Immature natural killer cell (primary cell): ENCODE data around the gene SLC1A6. TPM values are rescaled to one million over a fixed set of nuclear protein-coding genes. Genes with fewer than 3 reads are reported as not detected.
"Not testable (repeated sequence)": the region's sequence is repeated elsewhere in the genome, so short reads cannot be mapped to it uniquely, and the experiment has no call there.

Experiments used
- DNase-seq, 3 donors: peaks; one replicate each; pipeline ENCODE4 v3.0.0; 2022; ENCODE audit warnings: mixed read lengths in 1 of 3
- H3K27ac Mint-ChIP-seq, 6 donors: one replicate each; pipeline ENCODE4 v1.8.0; 2020; ENCODE audit warnings: mixed read lengths in 6 of 6, mild to moderate bottlenecking in 5 of 6, inconsistent platforms in 4 of 6, moderate library complexity in 3 of 6
- H3K27me3 Mint-ChIP-seq, 3 donors: one replicate each; pipeline ENCODE4 v1.8.0; 2020 to 2021; ENCODE audit warnings: low read depth in 3 of 3, mild to moderate bottlenecking in 3 of 3, mixed read lengths in 3 of 3, moderate library complexity in 3 of 3, inconsistent platforms in 1 of 3
- H3K36me3 Mint-ChIP-seq, 3 donors: one replicate each; pipeline ENCODE4 v1.8.0; 2020; ENCODE audit warnings: mixed read lengths in 3 of 3, inconsistent platforms in 2 of 3, mild to moderate bottlenecking in 2 of 3
- H3K4me1 Mint-ChIP-seq, 2 donors: one replicate each; pipeline ENCODE4 v1.8.0; 2020; ENCODE audit warnings: inconsistent platforms in 2 of 2, mild to moderate bottlenecking in 2 of 2, mixed read lengths in 2 of 2, moderate library complexity in 1 of 2
- H3K4me3 Mint-ChIP-seq, 5 donors: one replicate each; pipeline ENCODE4 v1.8.0; 2020; ENCODE audit warnings: mild to moderate bottlenecking in 5 of 5, mixed read lengths in 5 of 5, inconsistent platforms in 3 of 5, moderate library complexity in 3 of 5
- H3K9me3 Mint-ChIP-seq, 6 donors: one replicate each; pipeline ENCODE4 v1.8.0; 2020; ENCODE audit warnings: mild to moderate bottlenecking in 6 of 6, mixed read lengths in 6 of 6, inconsistent platforms in 4 of 6, moderate library complexity in 3 of 6
- polyA plus RNA-seq, 3 donors: library from polyadenylated mRNA; unstranded; fragments of 300-500 nt; fragmentation: Illumina TruSeq; gene quantifications; one replicate each; pipeline ENCODE4 v1.2.3, GENCODE V29; 2021

Gene SLC1A6
- polyA plus RNA-seq: not detected

GRCh38 chr19:14979476-14980255 is at the start of gene SLC1A6:
TSS of gene SLC1A6 (minus strand) at chr19:14979864. CDS start at chr19:14972910, 6,954 bp downstream.
- Mint-ChIP-seq H3K4me3 (no peak within 1 kb of the TSS), H3K27me3 (peaks cover 9 to 18% (median 14%) of the 10 kb centered on the region in 3 donors), H3K36me3 (no peaks in the 10 kb centered on the region), H3K4me1 (peaks cover 0 to 2% of the 10 kb centered on the region in 2 donors), H3K27ac (no peak within 1 kb of the TSS), H3K9me3 (peaks cover 0 to 2% (median 0%) of the 10 kb centered on the region in 6 donors)
- no peak for DNase-seq

DNA sequence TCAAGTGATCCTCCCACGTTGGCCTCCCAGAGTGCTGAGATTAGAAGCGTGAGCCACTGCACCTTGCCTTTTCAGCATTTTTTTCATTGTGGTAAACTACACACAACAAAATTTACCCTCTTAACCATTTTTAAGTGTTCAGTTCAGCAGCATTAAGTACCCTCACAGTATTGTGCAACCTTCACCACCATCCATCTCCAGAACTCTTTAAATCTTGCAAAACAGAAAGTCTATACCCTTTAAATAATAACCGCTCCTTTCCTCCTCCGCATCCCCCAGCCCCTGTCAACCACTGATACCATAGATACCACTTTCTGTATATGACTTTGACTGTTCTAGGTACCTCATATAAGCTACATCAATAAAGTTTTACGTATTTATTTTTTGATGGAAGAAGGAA is 48.8 kb upstream of the SLC1A6 start:
- Mint-ChIP-seq H3K27ac (no peak overlapping the region), H3K9me3 (no peaks in the 10 kb centered on the region)

GRCh38 chr19:15025217-15025616 is 45.6 kb upstream of the SLC1A6 start:
- H3K4me3 Mint-ChIP-seq: no peak overlapping the region
- H3K4me1 Mint-ChIP-seq: no peaks in the 10 kb centered on the region
- no peak for DNase-seq
- peaks cover 0 to 6% (median 2%) of the 10 kb centered on the region in 3 donors for H3K27me3 Mint-ChIP-seq
- H3K27ac Mint-ChIP-seq: no peak overlapping the region
- no peaks in the 10 kb centered on the region for H3K36me3 Mint-ChIP-seq
- no peaks in the 10 kb centered on the region for H3K9me3 Mint-ChIP-seq

More for the DNA sequence above, 48.8 kb upstream of the SLC1A6 start:
- Mint-ChIP-seq H3K4me1 (no peaks in the 10 kb centered on the region), H3K36me3 (no peaks in the 10 kb centered on the region), H3K4me3 (no peak overlapping the region), H3K27me3 (peaks cover 0 to 6% (median 2%) of the 10 kb centered on the region in 3 donors)
- DNase-seq: no peak

DNA sequence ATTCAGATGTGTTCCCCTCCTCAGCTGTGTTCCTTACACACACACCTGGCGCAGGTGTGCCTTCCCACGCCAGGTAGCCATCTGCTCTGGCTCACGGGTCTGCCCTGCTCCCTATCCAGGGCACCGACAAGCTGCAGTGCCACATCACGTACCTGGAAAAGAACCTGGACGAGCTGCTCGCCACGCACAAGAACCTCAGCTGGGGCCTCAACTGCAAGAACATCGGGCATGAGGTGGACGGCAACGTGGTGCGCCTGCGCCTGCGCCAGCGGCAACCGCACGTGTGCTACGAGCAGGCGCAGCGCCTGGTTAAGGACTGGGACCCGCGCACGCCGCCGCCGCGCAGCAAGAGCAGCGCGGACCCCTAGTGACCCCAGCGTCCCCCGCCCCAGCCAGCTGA is 43.1 kb upstream of the SLC1A6 start:
- peaks cover 0 to 4% (median 0%) of the 10 kb centered on the region in 3 donors for H3K27me3 Mint-ChIP-seq
- H3K4me1 Mint-ChIP-seq: no peaks in the 10 kb centered on the region

GRCh38 chr19:15021286-15022007 is 41.8 kb upstream of the SLC1A6 start:
- Mint-ChIP-seq H3K27me3 (peaks cover 0 to 7% (median 2%) of the 10 kb centered on the region in 3 donors), H3K9me3 (peaks cover 0 to 4% (median 0%) of the 10 kb centered on the region in 6 donors), H3K27ac (no peak overlapping the region), H3K4me1 (no peaks in the 10 kb centered on the region), H3K4me3 (no peak overlapping the region), H3K36me3 (no peaks in the 10 kb centered on the region)
- DNase-seq: no peak

More for the DNA sequence above, 43.1 kb upstream of the SLC1A6 start:
- H3K36me3 Mint-ChIP-seq: no peaks in the 10 kb centered on the region
- no peak for DNase-seq
- H3K9me3 Mint-ChIP-seq: no peaks in the 10 kb centered on the region
- H3K27ac Mint-ChIP-seq: no peak overlapping the region
- no peak overlapping the region for H3K4me3 Mint-ChIP-seq

DNA sequence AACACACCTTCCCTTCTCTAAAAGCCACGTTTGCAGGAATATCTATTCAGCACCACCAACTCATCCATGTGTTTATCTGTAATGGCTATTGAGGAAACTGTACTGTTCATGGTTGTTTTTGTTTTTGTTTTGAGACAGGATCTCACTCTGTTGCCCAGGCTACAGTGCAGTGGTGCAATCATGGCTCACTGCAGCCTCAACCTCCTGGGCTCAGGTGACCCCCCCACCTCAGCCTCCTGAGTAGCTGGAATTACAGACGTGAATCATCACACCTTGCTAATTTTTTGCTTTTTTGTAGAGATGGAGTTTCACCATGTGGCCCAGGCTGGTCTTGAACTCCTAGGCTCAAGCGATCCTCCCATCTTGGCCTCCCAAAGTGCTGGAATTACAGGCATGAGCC is 39.2 kb upstream of the SLC1A6 start:
- H3K4me1 Mint-ChIP-seq, H3K9me3 Mint-ChIP-seq, H3K36me3 Mint-ChIP-seq, H3K4me3 Mint-ChIP-seq, H3K27ac Mint-ChIP-seq, H3K27me3 Mint-ChIP-seq, DNase-seq: not testable (repeated sequence)

GRCh38 chr19:15015946-15016542 is 36.4 kb upstream of the SLC1A6 start:
- Mint-ChIP-seq H3K9me3 (peaks cover 0 to 4% (median 0%) of the 10 kb centered on the region in 6 donors), H3K36me3 (no peaks in the 10 kb centered on the region), H3K4me3 (no peak overlapping the region), H3K27ac (no peak overlapping the region), H3K27me3 (peaks cover 2 to 12% (median 4%) of the 10 kb centered on the region in 3 donors), H3K4me1 (no peaks in the 10 kb centered on the region)
- peak in 2 of 3 donors; percentile 1 to 6 for DNase-seq

- H3K4me3 Mint-ChIP-seq: no peak overlapping the region
- H3K36me3 Mint-ChIP-seq: no peaks in the 10 kb centered on the region
- H3K27me3 Mint-ChIP-seq: peaks cover 4 to 12% (median 6%) of the 10 kb centered on the region in 3 donors
- DNase-seq: no peak
- no peak overlapping the region for H3K27ac Mint-ChIP-seq
- peaks cover 0 to 4% (median 0%) of the 10 kb centered on the region in 6 donors for H3K9me3 Mint-ChIP-seq
- H3K4me1 Mint-ChIP-seq: no peaks in the 10 kb centered on the region
Measured at GRCh38 chr19:15014579-15014978, 34.9 kb upstream of the SLC1A6 start.

DNA sequence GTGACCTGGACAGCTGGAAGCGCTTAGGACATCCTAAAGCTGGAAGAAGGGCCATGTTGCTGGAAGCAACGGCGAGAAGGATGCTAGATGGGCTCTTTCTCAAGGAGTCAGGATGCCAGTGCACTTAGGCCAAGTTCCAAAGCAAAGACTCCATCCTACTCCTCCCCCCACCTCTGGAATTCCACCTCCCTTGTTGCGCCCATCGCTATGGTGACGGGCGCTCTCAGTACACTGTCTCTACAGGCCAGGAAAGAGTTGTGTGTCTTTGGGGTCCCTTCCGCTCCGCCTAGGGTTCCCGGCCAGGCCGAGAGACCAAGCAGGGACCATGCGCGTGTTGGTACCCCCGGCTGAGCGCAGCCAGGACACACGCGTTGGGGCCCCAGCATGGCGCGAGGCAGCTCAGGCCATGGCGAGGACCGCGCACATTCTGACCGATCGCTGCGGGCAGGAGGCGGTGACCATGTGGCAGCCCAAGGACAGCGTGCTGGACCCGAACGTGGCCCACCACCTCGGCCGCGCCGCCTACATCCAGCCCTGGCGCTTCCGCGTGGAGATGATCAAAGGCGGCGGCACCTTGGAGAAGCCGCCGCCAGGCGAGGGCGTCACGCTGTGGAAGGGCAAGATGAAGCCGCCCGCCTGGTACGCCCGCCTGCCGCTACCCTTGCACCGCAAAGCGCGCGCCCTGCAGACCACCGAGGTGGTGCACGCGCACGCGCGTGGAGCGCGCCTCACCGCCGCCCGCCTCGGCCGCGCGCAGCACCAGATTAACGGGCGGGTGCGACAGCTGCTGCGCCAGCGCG is 31.0 kb upstream of the SLC1A6 start:
- peaks cover 0 to 2% (median 0%) of the 10 kb centered on the region in 6 donors for H3K9me3 Mint-ChIP-seq
- H3K36me3 Mint-ChIP-seq: no peaks in the 10 kb centered on the region
- no peak overlapping the region for H3K4me3 Mint-ChIP-seq
- H3K4me1 Mint-ChIP-seq: no peaks in the 10 kb centered on the region
- H3K27me3 Mint-ChIP-seq: peaks cover 7 to 11% (median 8%) of the 10 kb centered on the region in 3 donors
- DNase-seq: no peak
- H3K27ac Mint-ChIP-seq: no peak overlapping the region

DNA sequence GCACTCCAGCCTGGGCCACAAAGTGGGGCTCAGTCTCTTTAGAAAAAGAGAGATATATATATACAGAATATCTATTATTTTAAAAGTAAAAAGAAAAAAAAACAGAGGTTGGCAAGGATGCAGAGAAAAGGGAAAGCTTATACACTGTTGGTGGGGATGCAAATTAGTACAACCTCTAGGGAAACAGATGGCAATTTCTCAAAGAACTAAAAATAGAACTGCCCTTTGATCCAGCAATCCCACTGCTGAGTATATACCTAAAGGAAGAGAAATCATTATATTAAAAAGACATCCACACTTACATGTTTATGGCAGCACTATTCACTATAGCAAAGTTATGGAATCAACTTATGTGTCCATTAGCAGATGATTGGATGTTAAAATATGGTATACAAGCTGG is 28.6 kb upstream of the SLC1A6 start:
- DNase-seq: no peak
- Mint-ChIP-seq H3K36me3 (no peaks in the 10 kb centered on the region), H3K27me3 (peaks cover 8 to 11% (median 10%) of the 10 kb centered on the region in 3 donors), H3K4me3 (no peak overlapping the region), H3K4me1 (no peaks in the 10 kb centered on the region), H3K27ac (no peak overlapping the region), H3K9me3 (peaks cover 0 to 2% (median 0%) of the 10 kb centered on the region in 6 donors)

DNA sequence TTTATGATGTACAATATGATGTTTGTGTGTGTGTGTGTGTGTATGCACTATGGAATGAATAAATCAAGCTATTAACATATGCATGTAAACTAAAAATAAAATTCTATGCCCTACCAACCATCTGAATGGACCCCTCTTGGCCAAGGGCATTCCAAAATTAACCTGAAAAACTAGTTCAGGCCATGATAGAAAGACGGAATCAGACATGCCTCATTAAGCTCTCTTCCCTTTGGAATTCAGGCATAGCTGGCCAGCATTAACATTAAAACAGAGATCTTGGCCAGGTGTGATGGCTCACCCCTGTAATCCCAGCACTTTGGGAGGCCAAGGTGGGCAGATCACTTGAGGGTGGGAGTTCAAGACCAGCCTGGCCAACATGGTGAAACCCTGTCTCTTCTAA is 18.3 kb upstream of the SLC1A6 start:
- Mint-ChIP-seq H3K4me1 (no peaks in the 10 kb centered on the region), H3K9me3 (peaks cover 0 to 2% (median 0%) of the 10 kb centered on the region in 6 donors), H3K36me3 (no peaks in the 10 kb centered on the region), H3K27me3 (peaks cover 6 to 17% (median 6%) of the 10 kb centered on the region in 3 donors), H3K4me3 (no peak overlapping the region), H3K27ac (no peak overlapping the region)
- DNase-seq: no peak

DNA sequence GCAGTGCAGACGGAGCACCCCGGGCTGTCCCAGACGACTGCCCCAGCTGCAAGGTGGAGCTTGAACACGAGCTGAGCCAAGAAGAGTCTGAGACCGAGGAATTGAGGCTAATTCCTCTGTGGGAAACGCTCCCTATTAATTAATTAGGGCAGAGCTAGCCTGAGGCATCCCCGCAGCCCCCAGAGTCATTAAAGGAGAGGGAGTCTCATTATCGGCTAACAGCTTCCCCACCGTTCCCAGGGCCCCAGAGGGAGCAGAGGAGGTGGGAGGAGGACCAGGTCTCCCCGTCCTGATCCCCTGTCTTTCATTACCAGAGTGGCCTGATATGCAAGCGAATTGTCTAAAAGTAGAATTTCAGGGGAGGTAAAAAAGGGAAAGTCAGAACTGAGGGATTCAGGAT is 13.1 kb upstream of the SLC1A6 start:
- H3K4me1 Mint-ChIP-seq: no peaks in the 10 kb centered on the region
- peaks cover 0 to 4% (median 4%) of the 10 kb centered on the region in 3 donors for H3K27me3 Mint-ChIP-seq
- no peaks in the 10 kb centered on the region for H3K36me3 Mint-ChIP-seq
- DNase-seq: no peak
- H3K4me3 Mint-ChIP-seq: no peak overlapping the region
- no peak overlapping the region for H3K27ac Mint-ChIP-seq
- peaks cover 0 to 2% (median 0%) of the 10 kb centered on the region in 6 donors for H3K9me3 Mint-ChIP-seq

DNA sequence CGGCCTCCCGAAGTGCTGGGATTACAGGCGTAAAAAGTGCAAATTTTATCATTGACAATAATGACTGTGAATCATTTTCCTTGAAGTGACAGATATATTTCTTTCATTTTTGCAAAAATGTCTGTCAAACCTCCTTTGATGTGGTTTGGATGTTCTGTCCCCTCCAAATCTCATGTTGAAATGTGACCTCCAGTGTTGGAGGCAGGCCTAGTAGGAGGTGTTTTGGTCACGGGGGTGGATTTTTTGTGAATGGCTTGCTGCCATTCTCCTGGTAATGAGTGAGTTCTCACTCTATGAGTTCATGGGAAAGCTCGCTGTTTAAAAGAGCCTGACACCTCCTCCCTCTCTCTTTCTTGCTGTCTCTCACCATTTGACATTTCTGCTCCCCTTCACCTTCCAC is 5.5 kb upstream of the SLC1A6 start:
- Mint-ChIP-seq H3K36me3 (no peaks in the 10 kb centered on the region), H3K4me1 (peaks cover 0 to 2% of the 10 kb centered on the region in 2 donors)

More for the DNA sequence above, 5.5 kb upstream of the SLC1A6 start:
- Mint-ChIP-seq H3K9me3 (no peaks in the 10 kb centered on the region), H3K27me3 (peaks cover 3 to 6% (median 5%) of the 10 kb centered on the region in 3 donors), H3K4me3 (no peak overlapping the region), H3K27ac (no peak overlapping the region)
- no peak for DNase-seq
